HL-60 (cell line): ENCODE data around the gene EGFL8.

Experiments used
- DNase-seq, 2 experiments: peaks; one replicate each; pipeline ENCODE4 v3.0.0-alpha.2; 2010 to 2020; ENCODE audit warnings: low read depth in 1 of 2, low spot score in 1 of 2
- H3K27ac ChIP-seq: fragments of 250-450 bp; sonication (Bioruptor Pico); replicated peaks from 2 replicates; pipeline ENCODE4 v1.5.1; 2020; ENCODE audit warnings: mild to moderate bottlenecking, moderate library complexity
- H3K27me3 ChIP-seq: fragments of 250-450 bp; sonication (Bioruptor Pico); 2 replicates; pipeline ENCODE4 v1.5.1; 2021; ENCODE audit warnings: mild to moderate bottlenecking, moderate library complexity; ENCODE audit not compliant: insufficient read depth, poor library complexity, severe bottlenecking
- H3K4me3 ChIP-seq: replicated peaks from 2 replicates; pipeline ENCODE4 v1.5.1; 2011; ENCODE audit warnings: mild to moderate bottlenecking, control low read depth, low read length; ENCODE audit not compliant: insufficient read depth
- GABPA ChIP-seq: IDR thresholded peaks from 2 replicates; pipeline ENCODE4 v1.6.1; 2012; ENCODE audit warnings: low read depth
- POLR2AphosphoS5 ChIP-seq: IDR thresholded peaks from 2 replicates; pipeline ENCODE4 v1.6.1; 2012; ENCODE audit warnings: low read depth
- SPI1 ChIP-seq: IDR thresholded peaks from 2 replicates; pipeline ENCODE4 v1.6.1; 2012; ENCODE audit warnings: low read depth, mild to moderate bottlenecking, borderline replicate concordance
- TF ChIP-seq, protein P1 (sequence below): IDR thresholded peaks from 2 replicates; pipeline ENCODE4 v1.6.1; 2012; ENCODE audit warnings: low read depth; ENCODE audit not compliant: insufficient replicate concordance
- TF ChIP-seq, protein P2 (sequence below): IDR thresholded peaks from one replicate; pipeline ENCODE4 v1.5.1; 2011; ENCODE audit warnings: low read length, control low read depth, inconsistent platforms; ENCODE audit not compliant: insufficient read depth

EGFL8 gene

DNA sequence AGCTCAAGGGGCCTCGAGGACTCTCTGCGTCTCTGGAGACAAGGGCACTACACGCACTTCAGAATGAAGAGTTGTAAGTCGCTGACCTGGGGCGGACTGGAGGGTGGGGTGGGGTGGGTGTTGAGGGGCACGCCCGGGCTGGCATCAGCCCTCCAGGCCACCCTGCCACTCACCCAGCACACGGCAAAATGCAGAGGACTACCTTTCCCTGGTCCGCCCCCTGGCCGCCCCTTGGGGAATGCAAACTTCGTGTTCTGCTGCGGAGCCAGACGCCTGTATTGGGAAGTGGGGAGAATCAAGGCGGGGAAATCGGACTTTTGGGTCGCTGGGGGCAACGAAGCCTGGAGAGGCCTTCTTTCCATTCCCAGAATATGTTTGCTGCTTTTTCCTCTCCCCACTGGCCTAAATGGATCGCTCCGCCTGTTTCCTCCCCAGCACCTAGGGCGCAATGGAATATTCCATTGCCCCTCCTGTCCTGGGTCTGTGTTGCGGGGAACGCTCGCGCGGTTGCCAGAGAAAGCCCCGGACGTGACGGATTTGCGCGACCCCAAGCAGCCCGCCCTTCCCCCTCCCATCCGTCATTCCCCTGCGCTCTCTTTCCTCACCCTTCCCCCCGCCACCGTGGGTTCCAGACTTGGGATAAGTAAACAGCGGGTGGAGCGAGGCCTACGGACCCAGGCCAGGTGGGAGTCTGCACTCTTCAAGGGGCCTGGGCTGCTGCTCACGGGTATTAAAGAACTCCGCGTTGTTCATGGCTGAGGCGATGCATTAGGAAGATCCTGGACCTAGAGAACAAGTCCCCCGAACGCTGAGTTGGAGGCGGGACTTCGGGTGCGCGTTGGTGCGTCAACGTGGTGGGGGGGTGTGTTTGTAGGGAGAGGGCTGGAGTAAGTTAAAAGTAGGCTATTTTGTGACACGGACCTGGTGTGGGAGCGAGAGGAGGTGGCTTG lies 10.6 kb upstream of the EGFL8 start, which contains the start of gene PPT2:
TSS of gene PPT2 (plus strand) at position 578 of the 950 bp plus-strand sequence. CDS start 454 bp downstream, outside the sequence.
- no peak within 1 kb of the TSS; the same call in 1 of the 2 replicates for H3K27ac ChIP-seq
- peak within 1 kb of the TSS; percentile 66 for H3K4me3 ChIP-seq
- TF ChIP-seq GABPA = no peak
- TF ChIP-seq SPI1 = no peak
- TF ChIP-seq, protein P1, sequence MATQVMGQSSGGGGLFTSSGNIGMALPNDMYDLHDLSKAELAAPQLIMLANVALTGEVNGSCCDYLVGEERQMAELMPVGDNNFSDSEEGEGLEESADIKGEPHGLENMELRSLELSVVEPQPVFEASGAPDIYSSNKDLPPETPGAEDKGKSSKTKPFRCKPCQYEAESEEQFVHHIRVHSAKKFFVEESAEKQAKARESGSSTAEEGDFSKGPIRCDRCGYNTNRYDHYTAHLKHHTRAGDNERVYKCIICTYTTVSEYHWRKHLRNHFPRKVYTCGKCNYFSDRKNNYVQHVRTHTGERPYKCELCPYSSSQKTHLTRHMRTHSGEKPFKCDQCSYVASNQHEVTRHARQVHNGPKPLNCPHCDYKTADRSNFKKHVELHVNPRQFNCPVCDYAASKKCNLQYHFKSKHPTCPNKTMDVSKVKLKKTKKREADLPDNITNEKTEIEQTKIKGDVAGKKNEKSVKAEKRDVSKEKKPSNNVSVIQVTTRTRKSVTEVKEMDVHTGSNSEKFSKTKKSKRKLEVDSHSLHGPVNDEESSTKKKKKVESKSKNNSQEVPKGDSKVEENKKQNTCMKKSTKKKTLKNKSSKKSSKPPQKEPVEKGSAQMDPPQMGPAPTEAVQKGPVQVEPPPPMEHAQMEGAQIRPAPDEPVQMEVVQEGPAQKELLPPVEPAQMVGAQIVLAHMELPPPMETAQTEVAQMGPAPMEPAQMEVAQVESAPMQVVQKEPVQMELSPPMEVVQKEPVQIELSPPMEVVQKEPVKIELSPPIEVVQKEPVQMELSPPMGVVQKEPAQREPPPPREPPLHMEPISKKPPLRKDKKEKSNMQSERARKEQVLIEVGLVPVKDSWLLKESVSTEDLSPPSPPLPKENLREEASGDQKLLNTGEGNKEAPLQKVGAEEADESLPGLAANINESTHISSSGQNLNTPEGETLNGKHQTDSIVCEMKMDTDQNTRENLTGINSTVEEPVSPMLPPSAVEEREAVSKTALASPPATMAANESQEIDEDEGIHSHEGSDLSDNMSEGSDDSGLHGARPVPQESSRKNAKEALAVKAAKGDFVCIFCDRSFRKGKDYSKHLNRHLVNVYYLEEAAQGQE = no peak
- no peak for TF ChIP-seq POLR2AphosphoS5
- TF ChIP-seq, protein P2, sequence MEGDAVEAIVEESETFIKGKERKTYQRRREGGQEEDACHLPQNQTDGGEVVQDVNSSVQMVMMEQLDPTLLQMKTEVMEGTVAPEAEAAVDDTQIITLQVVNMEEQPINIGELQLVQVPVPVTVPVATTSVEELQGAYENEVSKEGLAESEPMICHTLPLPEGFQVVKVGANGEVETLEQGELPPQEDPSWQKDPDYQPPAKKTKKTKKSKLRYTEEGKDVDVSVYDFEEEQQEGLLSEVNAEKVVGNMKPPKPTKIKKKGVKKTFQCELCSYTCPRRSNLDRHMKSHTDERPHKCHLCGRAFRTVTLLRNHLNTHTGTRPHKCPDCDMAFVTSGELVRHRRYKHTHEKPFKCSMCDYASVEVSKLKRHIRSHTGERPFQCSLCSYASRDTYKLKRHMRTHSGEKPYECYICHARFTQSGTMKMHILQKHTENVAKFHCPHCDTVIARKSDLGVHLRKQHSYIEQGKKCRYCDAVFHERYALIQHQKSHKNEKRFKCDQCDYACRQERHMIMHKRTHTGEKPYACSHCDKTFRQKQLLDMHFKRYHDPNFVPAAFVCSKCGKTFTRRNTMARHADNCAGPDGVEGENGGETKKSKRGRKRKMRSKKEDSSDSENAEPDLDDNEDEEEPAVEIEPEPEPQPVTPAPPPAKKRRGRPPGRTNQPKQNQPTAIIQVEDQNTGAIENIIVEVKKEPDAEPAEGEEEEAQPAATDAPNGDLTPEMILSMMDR = no peak
- H3K27me3 ChIP-seq = peaks cover 32% of the 10 kb centered on the region
- peak; percentile 39 to 62 for DNase-seq

DNA sequence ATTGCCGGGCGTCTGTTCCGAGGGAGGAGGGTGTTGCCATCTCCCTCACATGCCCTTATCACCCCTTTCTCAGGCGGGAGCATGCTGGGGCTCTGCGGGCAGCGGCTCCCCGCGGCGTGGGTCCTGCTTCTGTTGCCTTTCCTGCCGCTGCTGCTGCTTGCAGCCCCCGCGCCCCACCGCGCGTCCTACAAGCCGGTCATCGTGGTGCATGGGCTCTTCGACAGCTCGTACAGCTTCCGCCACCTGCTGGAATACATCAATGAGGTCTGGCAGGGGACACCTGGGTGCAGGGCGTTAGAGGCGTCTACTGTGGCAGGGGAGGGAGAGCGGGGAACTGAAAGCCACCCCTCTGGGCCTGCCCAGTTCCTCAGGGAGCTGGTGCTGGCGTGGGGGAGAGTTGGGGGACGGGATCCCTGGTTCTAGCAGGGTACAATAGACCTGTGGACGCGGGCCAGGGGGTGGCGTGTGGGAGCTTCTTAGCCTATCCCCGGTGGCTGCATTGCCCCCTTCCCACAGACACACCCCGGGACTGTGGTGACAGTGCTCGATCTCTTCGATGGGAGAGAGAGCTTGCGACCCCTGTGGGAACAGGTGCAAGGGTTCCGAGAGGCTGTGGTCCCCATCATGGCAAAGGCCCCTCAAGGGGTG lies 9.8 kb upstream of the EGFL8 start:
- peak; percentile 48 to 62 for DNase-seq
- no peak overlapping the region; the same call in 1 of the 2 replicates for H3K27ac ChIP-seq
- TF ChIP-seq POLR2AphosphoS5 = no peak
- TF ChIP-seq, protein P2 = peak; percentile 10
- peak overlapping the region; percentile 66 for H3K4me3 ChIP-seq
- H3K27me3 ChIP-seq = peaks cover 27% of the 10 kb centered on the region

DNA sequence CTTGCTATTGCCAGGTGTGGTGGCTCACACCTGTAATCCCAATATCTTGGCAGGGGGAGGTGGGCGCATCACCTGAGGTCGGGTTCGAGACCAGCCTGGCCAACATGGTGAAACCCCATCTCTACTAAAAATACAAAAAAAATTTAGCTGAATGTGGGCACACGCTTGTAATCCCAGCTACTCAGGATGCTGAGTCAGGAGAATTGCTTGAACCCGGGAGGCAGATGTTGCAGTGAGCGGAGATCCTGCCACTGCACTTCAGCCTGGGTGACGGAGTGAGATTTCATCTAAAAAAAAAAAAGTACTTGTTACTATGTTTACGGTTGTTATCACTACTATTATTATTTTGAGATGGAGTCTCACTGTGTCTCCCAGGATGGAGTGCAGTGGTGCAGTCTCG lies 7.5 kb upstream of the EGFL8 start:
- no peak for TF ChIP-seq SPI1
- no peak for DNase-seq
- peaks cover 18% of the 10 kb centered on the region for H3K27me3 ChIP-seq
- H3K27ac ChIP-seq = no peak overlapping the region
- no peak overlapping the region for H3K4me3 ChIP-seq

DNA sequence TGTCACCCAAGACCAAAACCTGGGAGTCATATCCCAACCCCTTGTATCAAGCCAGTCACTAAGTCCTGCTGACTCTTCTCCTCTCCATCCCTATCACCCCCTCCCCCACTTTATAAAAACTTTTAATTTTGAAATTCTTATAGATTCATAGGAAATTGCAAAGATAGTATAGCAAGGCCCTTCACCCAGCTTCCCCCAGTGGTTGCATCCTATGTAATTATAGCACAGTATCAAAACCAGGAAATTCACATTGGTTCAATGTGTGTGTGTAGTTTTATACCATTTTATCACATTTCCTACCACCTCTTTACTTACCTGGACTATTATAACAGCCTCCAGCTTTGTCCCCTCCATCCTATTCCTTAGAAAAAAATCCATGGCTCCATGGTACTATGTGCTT lies 6.3 kb upstream of the EGFL8 start:
- no peak overlapping the region for H3K4me3 ChIP-seq
- H3K27me3 ChIP-seq = peaks cover 14% of the 10 kb centered on the region
- TF ChIP-seq GABPA (no peak), POLR2AphosphoS5 (no peak), SPI1 (no peak)
- TF ChIP-seq, protein P1 = no peak
- TF ChIP-seq, protein P2 = no peak
- no peak overlapping the region for H3K27ac ChIP-seq
- no peak for DNase-seq
